G401 (cell line): ENCODE measurements around the gene CAPN1. TPM values are rescaled to one million over a fixed set of nuclear protein-coding genes. Genes with fewer than 3 reads are reported as not detected.
"Not testable (repeated sequence)": the region's sequence is repeated elsewhere in the genome, so short reads cannot be mapped to it uniquely, and the experiment has no call there.

Source experiments
- DNase-seq: peaks from one replicate; pipeline ENCODE4 v3.0.0-alpha.2; 2015; ENCODE audit warnings: low spot score
- in situ Hi-C: cut with HindIII; loops from 2 replicates; pipeline ENCODE4 v1.10.0; 2016; ENCODE audit warnings: low sequenced_read_pairs, mixed read lengths
- total RNA-seq: library from RNA; depleted of rRNA; stranded (reverse); fragments of >200 nt; shearing (Covaris generic); gene quantifications from 2 replicates; pipeline ENCODE4 v1.2.3, GENCODE V29; 2014

CAPN1 gene
- total RNA-seq, 1 experiment from 2014 or later: 76.6 TPM

- DNase-seq: no peak
- in situ Hi-C loops: no loop called here
These were observed 30.6 kb downstream of the CAPN1 start for GRCh38 chr11:65212226-65212801.

GRCh38 chr11:65213322-65214211, 31.8 kb downstream of the CAPN1 start:
- DNase-seq: no peak
- in situ Hi-C loops: no loop called here

- no peak for DNase-seq
- in situ Hi-C loops: no loop called here
These were observed 32.6 kb downstream of the CAPN1 start for GRCh38 chr11:65214212-65214845.

GRCh38 chr11:65215441-65216076, 33.8 kb downstream of the CAPN1 start:
- no peak for DNase-seq
- in situ Hi-C loops: no loop called here

GRCh38 chr11:65216830-65217229, 35.1 kb downstream of the CAPN1 start:
- in situ Hi-C loops: no loop called here
- no peak for DNase-seq

GRCh38 chr11:65217441-65218423, 36.0 kb downstream of the CAPN1 start:
- no peak for DNase-seq
- in situ Hi-C loops: no loop called here

- DNase-seq: no peak
- in situ Hi-C loops: no loop called here
These were observed 36.7 kb downstream of the CAPN1 start for GRCh38 chr11:65218446-65218845.

GRCh38 chr11:65219930-65220213, 38.1 kb downstream of the CAPN1 start:
- in situ Hi-C loops: no loop called here
- no peak for DNase-seq

- DNase-seq: no peak
- in situ Hi-C loops: no loop called here
These were observed 39.3 kb downstream of the CAPN1 start for GRCh38 chr11:65221026-65221425.

GRCh38 chr11:65223011-65223410, 41.3 kb downstream of the CAPN1 start:
- in situ Hi-C loops: no loop called here
- DNase-seq: no peak

GRCh38 chr11:65224930-65225278, 43.2 kb downstream of the CAPN1 start:
- no peak for DNase-seq
- in situ Hi-C loops: no loop called here

GRCh38 chr11:65225279-65226102, 43.8 kb downstream of the CAPN1 start:
- peak; percentile 25 for DNase-seq
- in situ Hi-C loops: no loop called here

- no peak for DNase-seq
- in situ Hi-C loops: no loop called here
These were observed 44.3 kb downstream of the CAPN1 start for GRCh38 chr11:65226103-65226442.

GRCh38 chr11:65227879-65228278, 46.2 kb downstream of the CAPN1 start:
- no peak for DNase-seq
- in situ Hi-C loops: no loop called here

GRCh38 chr11:65236194-65237059, 54.7 kb downstream of the CAPN1 start:
- in situ Hi-C loops: no loop called here

GRCh38 chr11:65238302-65238701, 56.6 kb downstream of the CAPN1 start:
- in situ Hi-C loops, DNase-seq: not testable (repeated sequence)

More at GRCh38 chr11:65236194-65237059, 54.7 kb downstream of the CAPN1 start:
- no peak for DNase-seq

GRCh38 chr11:65241134-65241533, 59.4 kb downstream of the CAPN1 start:
- in situ Hi-C loops: no loop called here

More at GRCh38 chr11:65241134-65241533, 59.4 kb downstream of the CAPN1 start:
- DNase-seq: no peak
